Kasumi-1 (cell line): Measurements from ENCODE around the gene METTL24.
"Not testable (repeated sequence)": the region's sequence is repeated elsewhere in the genome, so short reads cannot be mapped to it uniquely, and the experiment has no call there.

Experiments used
- DNase-seq, 2 experiments: peaks; one replicate each; lab custom pipeline; 2025; lab: John Stamatoyannopoulos, UW

Gene METTL24

DNA sequence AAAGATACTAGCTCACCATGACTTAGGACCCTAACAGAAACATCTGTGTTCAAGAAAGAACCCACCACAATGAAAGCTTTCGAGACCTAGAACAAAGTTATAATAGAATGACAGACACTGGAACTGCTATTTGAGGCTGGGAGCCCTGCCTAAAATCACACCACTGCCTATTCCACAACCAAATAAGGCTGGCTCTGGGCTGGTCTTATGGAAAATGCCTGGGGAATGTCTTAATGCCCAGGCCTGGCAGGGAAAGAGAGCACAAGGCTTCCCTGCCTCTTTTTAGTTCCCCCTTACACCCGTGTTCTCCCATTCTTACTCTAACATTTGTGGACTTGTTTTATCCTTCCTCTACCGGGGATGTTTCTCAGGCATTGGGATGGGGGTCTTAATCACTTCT lies 5.6 kb upstream of the METTL24 start:
- no peak for DNase-seq

DNA sequence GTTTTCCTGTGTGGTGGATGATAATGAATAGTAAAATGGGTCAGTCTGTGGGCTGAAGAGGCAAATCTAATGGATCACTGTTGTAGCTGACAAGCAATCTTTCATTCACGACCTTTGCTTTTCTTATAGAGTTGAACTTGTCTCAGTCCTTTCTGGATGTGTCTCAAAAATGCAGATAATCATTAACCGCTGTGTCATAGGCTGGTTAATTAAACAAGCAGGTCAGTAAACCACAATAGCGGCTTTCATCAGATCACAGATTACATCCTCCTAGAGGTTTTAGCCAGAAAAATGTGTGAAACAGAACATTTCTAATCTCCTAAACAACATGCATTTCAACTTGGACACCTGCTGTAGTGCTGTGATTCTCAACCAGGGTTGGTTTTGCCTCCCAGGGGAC lies 2.5 kb upstream of the METTL24 start:
- no peak for DNase-seq

DNA sequence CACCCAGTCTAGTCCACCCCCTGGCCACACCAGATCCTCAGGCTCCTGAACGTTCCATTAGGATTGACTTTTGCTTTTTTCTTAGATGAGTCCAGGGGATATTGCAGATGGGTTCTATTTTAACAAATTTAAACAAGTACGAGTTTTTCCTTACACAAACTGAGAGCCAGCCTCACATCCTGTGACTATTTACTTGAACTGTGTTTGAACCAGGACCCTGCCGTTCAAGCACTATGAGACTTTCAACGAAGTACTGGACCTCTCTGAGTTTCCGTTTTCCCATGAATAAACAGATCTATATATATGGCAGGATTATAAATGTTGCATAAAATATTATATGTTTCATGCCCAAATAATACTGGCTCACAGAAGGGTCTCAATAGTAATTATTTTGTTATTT lies 1.4 kb upstream of the METTL24 start:
- DNase-seq = no peak

- DNase-seq = no peak
Observed at GRCh38 chr6:110358553-110359160, 508 bp upstream of the METTL24 start.

DNA sequence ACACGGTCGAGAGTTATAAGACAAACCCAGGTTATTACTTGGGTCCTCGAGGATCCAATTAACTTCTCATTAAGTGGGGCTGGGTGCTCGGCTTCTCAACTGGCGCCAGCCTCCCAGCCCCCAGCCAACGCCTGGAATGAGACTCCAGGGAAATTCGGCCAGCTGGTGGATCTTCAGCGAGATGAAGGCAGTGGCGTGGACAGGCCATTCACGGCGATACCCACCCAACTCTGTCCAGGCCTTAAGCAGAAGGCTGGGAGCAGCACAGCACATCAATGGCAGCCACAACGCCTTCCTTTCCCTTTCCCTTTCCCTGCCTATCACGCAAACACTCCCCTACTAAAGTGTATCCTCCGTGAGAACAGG lies 868 bp downstream of the METTL24 start:
- no peak for DNase-seq

DNA sequence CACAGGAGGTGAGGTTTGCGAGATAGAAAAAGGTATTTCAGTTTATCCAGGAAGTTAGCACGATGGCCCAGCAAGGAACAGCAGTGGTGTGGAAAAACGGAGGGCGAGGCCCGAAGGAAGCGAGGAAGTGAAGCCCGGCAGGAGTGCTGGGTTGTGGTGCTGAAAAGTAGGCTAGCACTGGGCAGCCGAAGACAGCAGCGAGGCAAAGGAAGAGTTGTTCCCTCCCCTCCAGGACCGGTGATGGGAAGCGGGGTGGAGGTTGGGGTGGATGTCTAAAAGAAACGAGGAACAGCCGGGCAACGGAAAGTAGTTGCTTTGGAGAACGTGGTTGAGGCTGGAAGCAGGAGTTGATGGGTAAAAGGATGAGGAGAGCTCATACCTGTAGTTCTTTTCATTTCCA lies 1.4 kb downstream of the METTL24 start:
- DNase-seq = no peak

DNA sequence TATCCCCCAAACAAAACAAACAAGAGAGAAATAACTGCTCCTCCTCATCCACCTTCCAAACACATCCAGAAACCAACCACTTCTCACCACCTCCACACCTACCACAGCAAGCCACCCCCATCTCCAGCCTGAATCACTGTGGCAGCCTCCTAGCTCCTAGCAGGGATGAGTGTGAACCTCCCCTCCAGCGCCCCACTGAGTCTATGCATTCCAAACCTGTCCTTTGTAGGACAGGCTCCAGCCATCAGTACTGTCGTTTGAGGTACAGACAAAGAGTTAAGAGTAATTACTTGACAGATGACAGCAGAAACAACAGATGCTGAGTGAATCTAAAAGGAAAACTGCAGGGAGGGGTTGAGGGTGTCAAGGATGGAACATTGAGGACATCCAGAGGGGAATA lies 2.4 kb downstream of the METTL24 start:
- DNase-seq = no peak

DNA sequence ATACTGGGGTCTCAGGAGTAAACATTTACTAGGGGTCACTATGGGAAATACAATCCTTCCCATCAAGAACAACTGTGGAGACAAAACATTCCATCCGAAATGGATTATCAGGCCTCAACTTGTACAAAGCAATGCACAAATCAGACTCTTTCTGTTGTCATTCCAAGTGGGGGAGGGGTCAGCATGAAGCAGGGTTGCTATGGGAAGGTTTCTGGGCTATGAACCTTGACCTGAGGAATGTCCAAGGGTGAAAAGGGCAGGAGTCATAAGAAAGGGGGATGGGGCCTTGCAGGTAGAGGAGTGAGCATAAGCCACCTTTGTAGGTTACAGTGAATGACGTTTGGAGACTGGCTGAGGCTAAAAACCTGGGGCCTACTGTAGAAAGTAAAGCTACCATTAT lies 3.1 kb downstream of the METTL24 start:
- DNase-seq = no peak

- no peak for DNase-seq
Observed at GRCh38 chr6:110354153-110354552, 4.0 kb downstream of the METTL24 start.

DNA sequence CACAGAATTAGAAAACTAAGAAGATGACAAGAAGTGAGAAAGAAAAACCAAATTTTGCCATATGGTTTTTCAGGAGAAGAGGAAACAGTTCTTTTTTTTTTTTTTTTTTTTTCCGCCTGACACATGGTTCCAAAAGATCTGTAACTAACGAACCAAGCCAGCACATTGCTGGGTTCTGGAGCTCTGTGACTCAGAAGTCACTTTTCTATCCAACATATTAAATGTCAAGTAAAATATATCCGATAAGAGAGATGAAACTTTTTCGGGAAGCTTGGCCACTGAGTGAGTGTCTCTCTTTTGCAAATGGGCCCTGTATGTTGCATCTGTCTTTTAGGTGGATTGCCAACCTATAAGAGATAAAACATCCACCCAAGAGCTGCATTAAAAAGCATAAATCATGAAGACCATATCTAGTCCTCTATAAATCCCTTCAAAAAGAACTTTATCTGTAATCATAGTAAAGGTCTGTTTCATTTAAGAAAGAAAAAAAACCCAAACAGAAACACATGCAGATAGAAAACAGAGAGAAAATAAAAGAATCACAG lies 4.6 kb downstream of the METTL24 start:
- DNase-seq = no peak

GRCh38 chr6:110352563-110353262 lies 5.4 kb downstream of the METTL24 start:
- no peak for DNase-seq

DNA sequence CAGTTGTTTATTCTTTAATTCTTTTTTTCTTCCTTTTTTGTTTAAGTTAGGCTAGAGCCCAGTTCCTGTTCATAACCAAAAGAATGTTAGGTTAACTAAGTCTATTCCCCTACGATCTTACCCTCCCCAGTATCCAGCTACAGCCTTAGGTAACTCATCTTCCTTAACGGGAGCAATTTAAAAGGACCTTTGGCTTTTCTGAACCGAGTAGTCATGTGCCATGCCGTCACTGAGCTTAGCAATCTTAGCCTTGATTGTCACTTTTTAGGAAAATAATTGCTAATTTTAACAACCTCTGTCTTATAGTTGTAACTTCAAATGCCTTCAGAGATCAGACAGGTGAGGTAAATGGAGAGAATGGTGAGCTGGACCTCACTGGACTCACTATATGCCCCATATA lies 6.2 kb downstream of the METTL24 start:
- DNase-seq = no peak

GRCh38 chr6:110351546-110351945 lies 6.6 kb downstream of the METTL24 start:
- DNase-seq = no peak

DNA sequence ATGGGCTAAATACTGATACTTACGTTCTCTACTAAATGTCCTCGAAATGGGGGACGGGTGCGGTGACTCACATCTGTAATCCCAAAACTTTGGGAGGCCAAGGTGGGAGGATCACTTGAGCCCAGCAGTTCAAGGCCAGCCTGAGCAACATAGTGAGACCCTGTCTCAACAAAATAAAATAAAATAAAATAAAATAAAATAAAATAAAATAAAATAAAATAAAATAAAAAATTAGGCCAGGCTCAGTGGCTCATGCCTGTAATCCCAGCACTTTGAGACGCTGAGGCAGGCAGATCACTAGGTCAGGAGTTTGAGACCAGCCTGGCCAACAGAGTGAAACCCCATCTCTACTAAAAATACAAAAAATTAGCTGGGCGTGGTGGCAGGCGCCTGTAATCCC lies 7.6 kb downstream of the METTL24 start:
- DNase-seq = not testable (repeated sequence)

DNA sequence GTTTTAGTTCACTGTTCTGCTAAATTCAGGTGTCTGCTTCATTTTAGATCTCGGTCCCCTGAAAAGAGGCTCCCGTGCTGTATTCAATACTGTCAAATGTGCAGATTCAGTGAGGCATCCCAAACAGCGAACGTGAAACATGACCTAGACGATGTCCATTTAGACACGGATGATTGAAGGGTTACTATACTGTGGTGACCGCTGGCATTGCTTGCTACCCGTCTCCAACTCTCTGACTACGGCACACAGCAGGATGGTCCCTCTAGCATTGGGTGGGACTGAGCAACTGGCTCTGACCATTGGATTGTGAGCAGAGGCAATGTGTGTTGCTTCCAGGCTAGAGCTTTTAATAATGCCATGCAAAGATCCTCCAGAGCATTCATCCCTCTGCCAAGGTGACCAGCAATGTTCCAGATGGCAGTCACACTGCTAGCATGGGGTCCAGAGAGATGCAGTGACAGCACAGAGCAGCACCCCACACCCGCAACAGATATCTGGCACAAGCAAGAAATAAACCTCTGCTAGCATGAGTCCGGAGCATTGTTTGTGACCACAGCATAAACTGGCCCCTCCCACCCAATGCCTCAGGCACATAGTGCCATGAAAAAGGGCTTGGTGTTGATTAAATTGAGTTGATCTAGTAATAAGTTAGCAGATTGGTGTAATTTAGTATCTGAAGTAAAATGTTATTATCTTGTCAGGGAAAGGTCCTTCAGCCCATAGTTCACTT lies 9.0 kb downstream of the METTL24 start:
- no peak for DNase-seq

GRCh38 chr6:110345025-110345424 lies 13.1 kb downstream of the METTL24 start:
- DNase-seq = no peak

- no peak for DNase-seq
Observed at GRCh38 chr6:110342759-110343158, 15.4 kb downstream of the METTL24 start.

GRCh38 chr6:110341663-110342596 lies 16.2 kb downstream of the METTL24 start:
- peak; percentile 9 for DNase-seq

- no peak for DNase-seq
Observed at GRCh38 chr6:110341067-110341466, 17.1 kb downstream of the METTL24 start.

GRCh38 chr6:110340392-110340965 lies 17.7 kb downstream of the METTL24 start:
- DNase-seq = no peak

DNA sequence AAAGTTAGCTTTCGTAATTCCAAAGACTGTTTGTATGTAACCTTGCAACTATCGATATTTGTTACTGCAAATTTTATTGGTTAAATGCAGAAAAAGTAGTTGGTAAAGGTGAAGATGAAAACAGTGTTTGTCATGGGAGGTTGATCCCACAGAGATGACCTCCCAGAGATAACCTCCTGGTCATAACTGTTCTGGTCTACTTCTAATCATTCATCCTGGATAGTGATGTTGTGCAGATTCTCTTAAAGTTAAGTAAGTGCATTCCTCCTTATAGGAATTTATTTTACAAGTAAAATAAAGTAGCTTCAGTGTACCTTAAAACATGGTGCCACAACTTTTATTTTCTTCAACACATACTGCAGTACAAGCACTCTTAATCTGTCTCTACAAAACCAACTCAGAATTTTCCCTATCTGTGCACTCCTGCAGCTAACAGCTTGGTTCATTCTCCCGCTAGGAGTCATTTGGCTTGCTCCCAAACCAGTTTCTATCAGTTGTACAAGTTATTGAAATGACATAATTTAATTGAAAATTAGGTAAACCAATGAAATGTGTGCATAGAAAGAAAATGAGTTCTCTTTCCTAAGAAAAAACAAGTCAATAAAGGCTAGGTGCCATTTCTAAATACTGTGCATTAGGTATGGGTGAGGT lies 19.2 kb downstream of the METTL24 start:
- no peak for DNase-seq
